K562 (cell line): ENCODE results near the gene BCL3. TPM values are rescaled to one million over a fixed set of nuclear protein-coding genes. Genes with fewer than 3 reads are reported as not detected.

Experiments used
- C11orf30 ChIP-seq: fragments of 450-650 bp; IDR thresholded peaks from 2 replicates; pipeline ENCODE4 v1.6.1; 2016; ENCODE audit warnings: low read depth, mild to moderate bottlenecking
- CHAMP1 ChIP-seq: fragments of 450-650 bp; IDR thresholded peaks from 2 replicates; pipeline ENCODE4 v1.6.1; 2016; ENCODE audit warnings: mild to moderate bottlenecking
- DPF2 ChIP-seq: fragments of 450-650 bp; IDR thresholded peaks from 2 replicates; pipeline ENCODE4 v1.6.1; 2016
- NFRKB ChIP-seq: fragments of 450-650 bp; IDR thresholded peaks from 2 replicates; pipeline ENCODE4 v1.6.1; 2016; ENCODE audit warnings: low read depth
- NR2C2 ChIP-seq, 2 experiments: fragments of 200-800 bp in 1 of 2; sonication (Bioruptor generic) in 1 of 2; sonication (generic) in 1 of 2; formaldehyde crosslinking in 1 of 2; IDR thresholded peaks; 2 replicates each; pipeline versions ENCODE4 v1.6.1 to v1.8.0; 2016 to 2022; ENCODE audit warnings: mild to moderate bottlenecking in 1 of 2, missing compliant biosample characterization in 1 of 2, missing genetic modification characterization in 1 of 2, missing genetic modification reagents in 1 of 2
- SMAD2 ChIP-seq: fragments of 150-350 bp; IDR thresholded peaks from 2 replicates; pipeline ENCODE4 v1.6.1; 2014; ENCODE audit warnings: low read depth, mild to moderate bottlenecking, low read length
- SMARCB1 ChIP-seq: IDR thresholded peaks from 2 replicates; pipeline ENCODE4 v1.6.1; 2011; ENCODE audit warnings: improper control_type of control experiment, low read depth; ENCODE audit not compliant: insufficient read length
- TAL1 ChIP-seq: fragments of 450-650 bp; IDR thresholded peaks from 2 replicates; pipeline ENCODE4 v1.6.1; 2016; ENCODE audit warnings: mild to moderate bottlenecking
- TFAM ChIP-seq: fragments of 250-450 bp; sonication (Bioruptor Pico); conservative IDR thresholded peaks from 2 replicates; pipeline ENCODE4 v1.5.0; 2021; ENCODE audit warnings: mild to moderate bottlenecking, moderate library complexity
- THRB ChIP-seq: fragments of 450-650 bp; formaldehyde crosslinking; conservative IDR thresholded peaks from 2 replicates; pipeline ENCODE4 v1.4.0; 2022; ENCODE audit warnings: mild to moderate bottlenecking, missing genetic modification characterization
- ZNF3 ChIP-seq: fragments of 250-450 bp; sonication (Bioruptor Pico); IDR thresholded peaks from 2 replicates; pipeline ENCODE4 v1.5.0; 2021; ENCODE audit warnings: mild to moderate bottlenecking, moderate library complexity
- ZNF347 ChIP-seq: fragments of 450-650 bp; formaldehyde crosslinking; IDR thresholded peaks from 2 replicates; pipeline ENCODE4 v1.4.0; 2020; ENCODE audit warnings: low read depth, mild to moderate bottlenecking, moderate library complexity
- ZNF407 ChIP-seq: fragments of 450-650 bp; IDR thresholded peaks from 2 replicates; pipeline ENCODE4 v1.6.1; 2016; ENCODE audit warnings: low read depth
- polyA plus RNA-seq, 8 experiments: library from polyadenylated mRNA; depleted of rRNA in 4 of 8; stranded (reverse) in 5 of 8; unstranded in 3 of 8; fragments of >200 nt; fragmentation: Nextera tagmentation in 2 of 8; fragmentation: Illumina TruSeq in 1 of 8; extraction: Ambion mirVana in 2 of 8; extraction: Trizol in 1 of 8; gene quantifications; 2 replicates each; pipeline versions ENCODE4 v1.2.1 to v1.2.3, GENCODE V29; 2011 to 2014; ENCODE audit warnings: inconsistent platforms in 1 of 8, missing spikeins in 1 of 8
- total RNA-seq, 7 experiments: library from RNA; depleted of rRNA in 6 of 7; stranded (reverse); fragments of >200 nt in 6 of 7; fragmentation: Illumina TruSeq in 2 of 7; extraction: Trizol in 2 of 7; gene quantifications; 2 replicates each; pipeline versions ENCODE4 v1.2.1 to v1.2.3, GENCODE V29; 2011 to 2021; ENCODE audit warnings: low replicate concordance in 1 of 7

BCL3 gene
- total and polyA plus RNA-seq, 9 of the 15 experiments (the other 6 are each of a cell fraction or from before 2014, with no cell fraction given), result 0.03 to 2.4 (median 0.50) TPM; not detected in 1

GRCh38 chr19:44747739-44748425 is 626 bp upstream of the BCL3 start (continued):
- TF ChIP-seq THRB, result 0 out of 2 replicates have a peak, but pooled peaks have one; percentile 35
- no peak for TF ChIP-seq NR2C2 (CRISPR knock-in tag; IDR thresholded peaks at IDR 0.05)
- TF ChIP-seq NR2C2 (tag; IDR thresholded peaks at IDR 0.05), result peak; percentile 35; the same call in 1 of the 2 replicates
- TF ChIP-seq SMAD2, result no peak
- no peak for TF ChIP-seq TAL1
- TF ChIP-seq SMARCB1, result no peak
- TF ChIP-seq ZNF3, result no peak
- TF ChIP-seq TFAM, result no peak
- TF ChIP-seq DPF2, result 0 out of 2 replicates have a peak, but pooled peaks have one; percentile 39
- peak; percentile 48; the same call in 1 of the 2 replicates for TF ChIP-seq NFRKB
- TF ChIP-seq C11orf30, result no peak
- TF ChIP-seq ZNF347, result no peak
- TF ChIP-seq CHAMP1, result no peak
- TF ChIP-seq ZNF407, result no peak
